Hepatocyte (in vitro differentiated cells): ENCODE measurements around the gene STXBP1. TPM values are rescaled to one million over a fixed set of nuclear protein-coding genes. Genes with fewer than 3 reads are reported as not detected.

Experiments
- DNase-seq: peaks from one replicate; pipeline ENCODE4 v3.0.0-alpha.2; 2016; ENCODE audit warnings: low spot score
- H2AFZ ChIP-seq: fragments of 200-600 bp; sonication (generic); 2 replicates; pipeline ENCODE4 v1.6.0; 2016; ENCODE audit warnings: antibody characterized with exemption, mild to moderate bottlenecking
- H3K27ac ChIP-seq: fragments of 200-600 bp; sonication (generic); 2 replicates; pipeline ENCODE4 v1.5.1; 2016; ENCODE audit warnings: mild to moderate bottlenecking
- H3K27me3 ChIP-seq: fragments of 200-600 bp; sonication (generic); 2 replicates; pipeline ENCODE4 v1.6.1; 2016
- H3K36me3 ChIP-seq: fragments of 200-600 bp; sonication (generic); replicated peaks from 2 replicates; pipeline ENCODE4 v1.5.1; 2016; ENCODE audit warnings: low read depth; ENCODE audit not compliant: insufficient read depth
- H3K4me1 ChIP-seq: fragments of 200-600 bp; sonication (generic); 2 replicates; pipeline ENCODE4 v1.5.1; 2016; ENCODE audit warnings: mild to moderate bottlenecking, moderate library complexity; ENCODE audit not compliant: insufficient read depth
- H3K4me2 ChIP-seq: fragments of 200-600 bp; sonication (generic); 2 replicates; pipeline ENCODE4 v1.6.0; 2016
- H3K4me3 ChIP-seq: fragments of 200-600 bp; sonication (generic); 2 replicates; pipeline ENCODE4 v1.5.1; 2016; ENCODE audit warnings: mild to moderate bottlenecking
- H3K79me2 ChIP-seq: fragments of 200-600 bp; sonication (generic); 2 replicates; pipeline ENCODE4 v1.6.0; 2017; ENCODE audit warnings: mild to moderate bottlenecking
- H3K9me2 ChIP-seq: fragments of 200-600 bp; sonication (generic); replicated peaks from 2 replicates; pipeline ENCODE4 v1.6.0; 2017; ENCODE audit warnings: mild to moderate bottlenecking; ENCODE audit not compliant: insufficient read depth
- H3K9me3 ChIP-seq: fragments of 200-600 bp; sonication (generic); 2 replicates; pipeline ENCODE4 v1.5.1; 2016; ENCODE audit warnings: low read depth, mild to moderate bottlenecking
- H4K20me1 ChIP-seq: fragments of 200-600 bp; sonication (generic); 2 replicates; pipeline ENCODE4 v1.6.0; 2016; ENCODE audit warnings: mild to moderate bottlenecking; ENCODE audit not compliant: insufficient read depth, poor library complexity, severe bottlenecking
- EZH2 ChIP-seq: fragments of 200-600 bp; sonication (generic); IDR thresholded peaks from 2 replicates; pipeline ENCODE4 v1.6.1; 2016; ENCODE audit warnings: antibody characterized with exemption, mild to moderate bottlenecking, borderline replicate concordance
- EZH2phosphoT487 ChIP-seq: fragments of 200-600 bp; sonication (generic); IDR thresholded peaks from one replicate; pipeline ENCODE4 v1.6.1; 2018; ENCODE audit warnings: antibody characterized with exemption, mild to moderate bottlenecking, low read depth, moderate library complexity; ENCODE audit not compliant: unreplicated experiment, severe bottlenecking
- WGBS: methylation state at CpG from one replicate; pipeline ENCODE4 v1.1.6; 2016; ENCODE audit warnings: low lambda C conversion rate; ENCODE audit errors: missing lambda C conversion rate; 5-methylcytosine and 5-hydroxymethylcytosine counted together
- polyA plus RNA-seq: library from polyadenylated mRNA; unstranded; fragments of >200 nt; fragmentation: Nextera tagmentation; extraction: Ambion mirVana; gene quantifications from 2 replicates; pipeline ENCODE4 v1.2.1, GENCODE V29; 2016
- total RNA-seq: library from RNA; depleted of rRNA; stranded (reverse); fragments of >200 nt; gene quantifications from 2 replicates; pipeline ENCODE4 v1.2.3, GENCODE V29; 2014
- TF ChIP-seq, protein P1 (sequence below): fragments of 200-600 bp; sonication (generic); IDR thresholded peaks from 2 replicates; pipeline ENCODE4 v1.5.1; 2016; ENCODE audit warnings: antibody characterized with exemption, mild to moderate bottlenecking; ENCODE audit not compliant: poor library complexity

STXBP1 gene
- total and polyA plus RNA-seq, 2 experiments from 2014 or later, result 22.6 to 27.6 TPM

DNA sequence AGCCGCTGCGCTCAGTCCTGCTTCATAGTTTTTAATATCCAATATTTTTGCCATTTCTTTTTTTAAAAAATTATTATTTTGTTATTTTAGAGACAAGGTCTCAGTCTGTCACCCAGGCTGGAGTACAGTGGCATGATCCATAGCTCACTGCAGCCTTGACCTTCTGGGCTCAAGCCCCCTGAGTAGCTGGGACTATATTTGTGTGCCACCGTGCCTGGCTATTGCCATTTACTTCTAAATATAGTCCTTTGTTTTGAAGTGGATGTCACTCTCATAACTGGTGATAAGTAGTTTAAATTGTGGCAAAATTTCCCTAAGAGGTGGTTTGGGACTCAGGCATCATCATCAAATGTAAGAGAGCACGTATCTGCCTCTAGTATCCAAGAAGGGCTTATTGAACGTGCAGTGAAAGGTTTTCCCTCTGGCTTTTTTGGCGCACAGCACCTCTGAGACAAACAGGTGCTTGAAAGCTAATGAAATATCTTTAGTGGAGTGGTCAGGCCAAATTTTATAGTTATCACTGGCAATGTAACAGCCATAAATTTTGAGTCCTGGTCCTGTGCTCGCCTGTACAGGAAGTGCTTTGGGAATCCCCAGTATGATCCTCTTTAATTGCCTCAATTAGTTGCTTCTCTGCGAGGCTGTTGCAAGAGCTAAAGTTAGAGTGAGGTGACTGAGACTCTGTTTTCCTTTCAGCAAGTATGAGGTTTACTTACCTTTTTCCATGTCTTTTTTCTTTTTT lies 14.8 kb downstream of the STXBP1 start:
- Histone ChIP-seq H3K36me3 (no peaks in the 10 kb centered on the region), H4K20me1 (no peaks in the 10 kb centered on the region), H3K4me2 (no peak overlapping the region), H3K4me3 (no peak overlapping the region), H3K4me1 (no peaks in the 10 kb centered on the region), H3K9me3 (no peaks in the 10 kb centered on the region), H3K27ac (no peak overlapping the region), H2AFZ (no peak overlapping the region), H3K27me3 (no peaks in the 10 kb centered on the region), H3K79me2 (no peaks in the 10 kb centered on the region), H3K9me2 (no peaks in the 10 kb centered on the region)
- no peak for DNase-seq
- WGBS, result 66% methylated on average over 8 of the region's 8 CpGs
- TF ChIP-seq EZH2 (no peak), EZH2phosphoT487 (no peak)
- TF ChIP-seq, protein P1, sequence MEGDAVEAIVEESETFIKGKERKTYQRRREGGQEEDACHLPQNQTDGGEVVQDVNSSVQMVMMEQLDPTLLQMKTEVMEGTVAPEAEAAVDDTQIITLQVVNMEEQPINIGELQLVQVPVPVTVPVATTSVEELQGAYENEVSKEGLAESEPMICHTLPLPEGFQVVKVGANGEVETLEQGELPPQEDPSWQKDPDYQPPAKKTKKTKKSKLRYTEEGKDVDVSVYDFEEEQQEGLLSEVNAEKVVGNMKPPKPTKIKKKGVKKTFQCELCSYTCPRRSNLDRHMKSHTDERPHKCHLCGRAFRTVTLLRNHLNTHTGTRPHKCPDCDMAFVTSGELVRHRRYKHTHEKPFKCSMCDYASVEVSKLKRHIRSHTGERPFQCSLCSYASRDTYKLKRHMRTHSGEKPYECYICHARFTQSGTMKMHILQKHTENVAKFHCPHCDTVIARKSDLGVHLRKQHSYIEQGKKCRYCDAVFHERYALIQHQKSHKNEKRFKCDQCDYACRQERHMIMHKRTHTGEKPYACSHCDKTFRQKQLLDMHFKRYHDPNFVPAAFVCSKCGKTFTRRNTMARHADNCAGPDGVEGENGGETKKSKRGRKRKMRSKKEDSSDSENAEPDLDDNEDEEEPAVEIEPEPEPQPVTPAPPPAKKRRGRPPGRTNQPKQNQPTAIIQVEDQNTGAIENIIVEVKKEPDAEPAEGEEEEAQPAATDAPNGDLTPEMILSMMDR, result no peak

DNA sequence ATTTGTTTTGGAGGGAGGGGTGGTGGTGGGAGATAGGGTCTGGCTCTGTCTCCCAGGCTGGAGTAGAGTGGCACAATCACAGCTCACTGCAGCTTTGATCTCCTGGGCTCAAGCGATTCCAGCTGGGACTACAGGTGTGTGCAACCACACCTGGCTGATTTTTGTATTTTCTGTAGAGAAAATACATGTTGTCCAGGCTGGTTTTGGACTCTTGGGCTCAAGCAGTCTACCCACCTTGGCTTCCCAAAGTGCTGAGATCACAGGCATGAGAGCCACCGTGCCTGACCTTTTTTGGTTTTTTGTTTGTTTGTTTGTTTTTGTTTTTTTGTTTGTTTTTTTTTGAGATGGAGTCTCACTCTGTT lies 15.4 kb downstream of the STXBP1 start:
- H4K20me1 ChIP-seq, result no peaks in the 10 kb centered on the region
- H3K27me3 ChIP-seq, result no peaks in the 10 kb centered on the region
- no peaks in the 10 kb centered on the region for H3K9me2 ChIP-seq
- H3K4me2 ChIP-seq, result no peak overlapping the region
- no peaks in the 10 kb centered on the region for H3K79me2 ChIP-seq
- no peak overlapping the region for H3K27ac ChIP-seq
- WGBS, result 59% methylated on average over 2 of the region's 2 CpGs
- no peaks in the 10 kb centered on the region for H3K9me3 ChIP-seq
- H3K36me3 ChIP-seq, result no peaks in the 10 kb centered on the region
- TF ChIP-seq, protein P1, result no peak
- TF ChIP-seq EZH2 (no peak), EZH2phosphoT487 (no peak)
- no peaks in the 10 kb centered on the region for H3K4me1 ChIP-seq
- no peak overlapping the region for H3K4me3 ChIP-seq
- H2AFZ ChIP-seq, result no peak overlapping the region
- no peak for DNase-seq

DNA sequence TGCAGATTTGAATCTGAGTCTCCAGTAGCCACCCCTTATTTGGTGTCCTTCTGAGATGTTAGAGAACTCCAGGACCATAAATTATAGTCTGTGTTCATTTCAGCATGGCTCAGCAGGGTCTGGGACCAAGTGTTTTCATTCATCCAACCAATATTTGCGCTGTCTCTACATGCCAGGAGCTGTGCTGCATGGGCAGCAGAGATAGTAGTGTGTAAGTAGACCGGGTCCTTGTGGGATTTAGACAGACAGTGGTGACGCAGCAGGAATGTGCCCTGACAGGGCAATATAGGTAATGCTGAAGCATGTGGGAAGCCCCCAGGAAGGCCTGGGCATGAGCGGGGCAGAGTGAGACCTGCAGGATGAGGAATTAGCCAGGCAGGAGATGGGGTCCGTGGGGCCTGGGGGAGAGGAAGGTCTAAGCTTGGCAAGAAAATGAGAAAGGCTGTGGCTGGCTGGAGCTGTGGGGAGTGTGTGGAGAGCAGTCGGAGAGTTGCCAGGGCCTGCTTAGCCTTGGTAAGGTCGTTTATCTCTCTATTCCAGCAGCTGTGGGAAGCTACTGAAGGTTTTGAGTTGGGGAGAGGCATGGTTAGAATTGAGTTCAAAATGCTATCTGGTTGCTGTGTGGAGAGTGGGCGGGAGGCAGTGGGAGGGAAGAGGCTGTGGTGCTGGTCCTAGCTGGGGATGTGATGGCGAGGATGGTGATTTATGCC lies 16.8 kb downstream of the STXBP1 start:
- Histone ChIP-seq H3K4me2 (no peak overlapping the region), H3K27me3 (no peaks in the 10 kb centered on the region), H3K79me2 (no peaks in the 10 kb centered on the region), H3K4me3 (no peak overlapping the region), H3K36me3 (no peaks in the 10 kb centered on the region), H3K9me2 (no peaks in the 10 kb centered on the region), H2AFZ (no peak overlapping the region), H3K27ac (no peak overlapping the region), H4K20me1 (no peaks in the 10 kb centered on the region), H3K9me3 (no peaks in the 10 kb centered on the region), H3K4me1 (no peaks in the 10 kb centered on the region)
- DNase-seq, result no peak
- TF ChIP-seq EZH2phosphoT487 (no peak), EZH2 (no peak)
- TF ChIP-seq, protein P1, result no peak
- WGBS, result 74% methylated on average over 9 of the region's 9 CpGs
